Stimulated activated CD8-positive, alpha-beta memory T cell treated with anti-CD3 and anti-CD28 coated beads, Interleukin-7, amount 100 ng/mL, for 24 hours (primary cell): ENCODE measurements around the gene MUSTN1.

Experiments
- DNase-seq: peaks from one replicate; pipeline ENCODE4 v3.0.0-alpha.2; 2020; ENCODE audit warnings: low read depth

Gene MUSTN1

DNA sequence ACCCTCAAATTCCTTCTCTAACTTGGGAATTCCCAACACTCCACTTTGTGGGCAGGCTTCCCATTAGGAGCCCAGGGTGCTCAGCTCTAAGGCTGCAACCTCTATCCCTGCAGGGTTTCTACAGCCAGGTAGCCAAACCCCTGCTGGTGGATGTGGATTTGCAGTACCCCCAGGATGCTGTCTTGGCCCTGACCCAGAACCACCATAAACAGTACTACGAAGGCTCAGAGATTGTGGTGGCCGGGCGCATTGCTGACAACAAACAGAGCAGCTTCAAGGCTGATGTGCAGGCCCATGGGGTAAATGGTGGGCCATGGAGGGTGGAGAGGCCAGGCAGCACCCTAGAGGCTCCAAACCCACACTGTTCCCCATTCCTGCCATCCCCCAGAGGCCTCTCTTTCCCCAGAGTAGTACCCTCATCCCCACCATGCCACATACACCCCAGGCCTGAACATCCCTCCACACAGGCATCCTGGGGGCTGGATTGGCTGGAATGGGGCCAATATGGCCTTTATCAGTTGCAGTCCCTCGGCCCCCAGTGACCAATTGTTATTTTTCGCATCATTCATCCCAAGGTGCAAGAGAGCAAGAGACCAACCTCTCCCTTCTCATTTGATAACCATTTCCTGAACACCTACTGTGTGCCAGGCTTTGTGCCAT is 49.8 kb downstream of the MUSTN1 start:
- no peak for DNase-seq

- DNase-seq, result no peak
Observed at GRCh38 chr3:52784021-52784621, 50.7 kb downstream of the MUSTN1 start.

GRCh38 chr3:52783211-52783555 is 51.6 kb downstream of the MUSTN1 start:
- no peak for DNase-seq
